GM23248 (cell line): Measurements from ENCODE around the gene DDA1. TPM values are rescaled to one million over a fixed set of nuclear protein-coding genes. Genes with fewer than 3 reads are reported as not detected.
"Not testable (repeated sequence)": the region's sequence is repeated elsewhere in the genome, so short reads cannot be mapped to it uniquely, and the experiment has no call there.

Experiments used
- DNase-seq: peaks from one replicate; pipeline ENCODE4 v3.0.0-alpha.2; 2015
- H2AFZ ChIP-seq: fragments of 200-600 bp; sonication (generic); 2 replicates; pipeline ENCODE4 v1.6.1; 2016; ENCODE audit warnings: antibody characterized with exemption
- H3F3A ChIP-seq: fragments of 200-600 bp; sonication (generic); 2 replicates; pipeline ENCODE4 v1.6.1; 2016; ENCODE audit warnings: mild to moderate bottlenecking, antibody characterized with exemption, mixed run types; ENCODE audit not compliant: insufficient read depth
- H3K27ac ChIP-seq: fragments of 200-600 bp; sonication (generic); 2 replicates; pipeline ENCODE4 v1.5.1; 2016; ENCODE audit warnings: mild to moderate bottlenecking
- H3K27me3 ChIP-seq: fragments of 200-600 bp; sonication (generic); replicated peaks from 2 replicates; pipeline ENCODE4 v1.6.1; 2016; ENCODE audit warnings: mild to moderate bottlenecking; ENCODE audit not compliant: insufficient read depth
- H3K36me3 ChIP-seq: fragments of 200-600 bp; sonication (generic); 2 replicates; pipeline ENCODE4 v1.6.1; 2016; ENCODE audit warnings: low read depth, mild to moderate bottlenecking
- H3K4me1 ChIP-seq: fragments of 200-600 bp; sonication (generic); 2 replicates; pipeline ENCODE4 v1.6.1; 2016; ENCODE audit warnings: mild to moderate bottlenecking; ENCODE audit not compliant: insufficient read depth
- H3K4me2 ChIP-seq: fragments of 200-600 bp; sonication (generic); one replicate; pipeline ENCODE4 v1.6.1; 2016; ENCODE audit warnings: mild to moderate bottlenecking; ENCODE audit not compliant: unreplicated experiment
- H3K4me3 ChIP-seq: fragments of 200-600 bp; sonication (generic); 2 replicates; pipeline ENCODE4 v1.5.1; 2016; ENCODE audit warnings: mild to moderate bottlenecking
- H3K79me2 ChIP-seq: fragments of 200-600 bp; sonication (generic); 2 replicates; pipeline ENCODE4 v1.6.1; 2016; ENCODE audit warnings: mild to moderate bottlenecking; ENCODE audit not compliant: insufficient read depth
- H3K9ac ChIP-seq: fragments of 200-600 bp; sonication (generic); 2 replicates; pipeline ENCODE4 v1.6.1; 2016; ENCODE audit warnings: mild to moderate bottlenecking
- H3K9me2 ChIP-seq: fragments of 200-600 bp; sonication (generic); 2 replicates; pipeline ENCODE4 v1.6.1; 2016; ENCODE audit warnings: mixed run types, mild to moderate bottlenecking, moderate library complexity; ENCODE audit not compliant: insufficient read depth
- H3K9me3 ChIP-seq: fragments of 200-600 bp; sonication (generic); one replicate; pipeline ENCODE4 v1.6.1; 2017; ENCODE audit warnings: low read depth
- H4K20me1 ChIP-seq: fragments of 200-600 bp; sonication (generic); 2 replicates; pipeline ENCODE4 v1.6.0; 2016; ENCODE audit not compliant: insufficient read depth
- EZH2 ChIP-seq: fragments of 200-600 bp; sonication (generic); IDR thresholded peaks from 2 replicates; pipeline ENCODE4 v1.6.1; 2018; ENCODE audit warnings: antibody characterized with exemption, mild to moderate bottlenecking; ENCODE audit not compliant: insufficient read depth, poor library complexity, severe bottlenecking
- EZH2phosphoT487 ChIP-seq: fragments of 200-600 bp; sonication (generic); IDR thresholded peaks from 2 replicates; pipeline ENCODE4 v1.6.1; 2018; ENCODE audit warnings: antibody characterized with exemption, moderate library complexity, mild to moderate bottlenecking, low read depth; ENCODE audit not compliant: insufficient read depth
- WGBS, 2 experiments: methylation state at CpG; one replicate each; pipeline ENCODE4 v1.1.6; 2015 to 2017; ENCODE audit warnings: low lambda C conversion rate in 2 of 2, low coverage in 1 of 2; ENCODE audit errors: missing lambda C conversion rate in 2 of 2; 5-methylcytosine and 5-hydroxymethylcytosine counted together
- in situ Hi-C: fragments of 300-500 bp; cut with MboI; formaldehyde crosslinking; loops from 2 replicates; pipeline ENCODE4 v1.15.0; 2020
- polyA plus RNA-seq: library from polyadenylated mRNA; unstranded; fragments of >200 nt; fragmentation: Nextera tagmentation; extraction: Ambion mirVana; gene quantifications from 2 replicates; pipeline ENCODE4 v1.2.1, GENCODE V29; 2016
- total RNA-seq: library from RNA; depleted of rRNA; stranded (reverse); fragments of >200 nt; shearing (Covaris generic); gene quantifications from 2 replicates; pipeline ENCODE4 v1.2.3, GENCODE V29; 2014

DDA1 gene
- total and polyA plus RNA-seq, 2 experiments from 2014 or later = 10.9 to 87.8 TPM

GRCh38 chr19:17358395-17358794, 49.0 kb downstream of the DDA1 start:
- no peaks in the 10 kb centered on the region for H3K4me1 ChIP-seq
- in situ Hi-C loops = no loop called here
- TF ChIP-seq EZH2 = no peak
- TF ChIP-seq EZH2phosphoT487 = no peak
- H3K27ac ChIP-seq = no peak overlapping the region
- no peaks in the 10 kb centered on the region for H3K9me2 ChIP-seq
- peak; percentile 50 for DNase-seq
- no peak overlapping the region for H2AFZ ChIP-seq
- no peaks in the 10 kb centered on the region; the same call in 1 of the 2 replicates for H3K27me3 ChIP-seq
- H3K79me2 ChIP-seq = no peaks in the 10 kb centered on the region
- H3K4me2 ChIP-seq = no peak overlapping the region
- H3K4me3 ChIP-seq = no peak overlapping the region
- H3K36me3 ChIP-seq = no peaks in the 10 kb centered on the region
- WGBS, 2 experiments = 45 to 54% methylated on average over 6 to 7 of the region's 7 CpGs
- no peaks in the 10 kb centered on the region for H4K20me1 ChIP-seq
- H3K9ac ChIP-seq = no peak overlapping the region
- H3F3A ChIP-seq = no peaks in the 10 kb centered on the region
- no peaks in the 10 kb centered on the region for H3K9me3 ChIP-seq

- Histone ChIP-seq H3K4me2 (no peak overlapping the region), H2AFZ (no peak overlapping the region), H3K4me1 (no peaks in the 10 kb centered on the region), H3F3A (no peaks in the 10 kb centered on the region), H3K9me3 (no peaks in the 10 kb centered on the region), H3K27ac (no peak overlapping the region), H3K9ac (no peak overlapping the region), H3K4me3 (no peak overlapping the region), H3K27me3 (no peaks in the 10 kb centered on the region; the same call in 1 of the 2 replicates), H4K20me1 (no peaks in the 10 kb centered on the region), H3K36me3 (no peaks in the 10 kb centered on the region), H3K9me2 (no peaks in the 10 kb centered on the region), H3K79me2 (no peaks in the 10 kb centered on the region)
- 55 to 71% methylated on average over 5 to 6 of the region's 6 CpGs for WGBS, 2 experiments
- no peak for DNase-seq
- in situ Hi-C loops = no loop called here
- no peak for TF ChIP-seq EZH2
- TF ChIP-seq EZH2phosphoT487 = no peak
These were observed 50.8 kb downstream of the DDA1 start for GRCh38 chr19:17359905-17360800.

- H3K27ac ChIP-seq, in situ Hi-C loops, H2AFZ ChIP-seq, H3K79me2 ChIP-seq, H4K20me1 ChIP-seq, H3K9me3 ChIP-seq, H3K9ac ChIP-seq, H3K4me3 ChIP-seq, DNase-seq, H3K27me3 ChIP-seq, H3K4me2 ChIP-seq, H3K9me2 ChIP-seq, H3K4me1 ChIP-seq, H3K36me3 ChIP-seq, H3F3A ChIP-seq: not testable (repeated sequence)
- 88 to 89% methylated on average over 17 to 20 of the region's 20 CpGs for WGBS, 2 experiments
These were observed 54.7 kb downstream of the DDA1 start for GRCh38 chr19:17363852-17364605.

- H3K4me2 ChIP-seq = no peak overlapping the region
- no peaks in the 10 kb centered on the region for H3F3A ChIP-seq
- H3K9me3 ChIP-seq = no peaks in the 10 kb centered on the region
- H3K36me3 ChIP-seq = no peaks in the 10 kb centered on the region
- no peaks in the 10 kb centered on the region for H3K79me2 ChIP-seq
- TF ChIP-seq EZH2phosphoT487 (no peak), EZH2 (no peak)
- H4K20me1 ChIP-seq = no peaks in the 10 kb centered on the region
- WGBS, 2 experiments = 72 to 74% methylated on average over 22 of the region's 22 CpGs
- no peaks in the 10 kb centered on the region for H3K4me1 ChIP-seq
- in situ Hi-C loops = no loop called here
- H3K27me3 ChIP-seq = no peaks in the 10 kb centered on the region; the same call in 1 of the 2 replicates
- DNase-seq = no peak
- H2AFZ ChIP-seq = no peak overlapping the region
- H3K9ac ChIP-seq = no peak overlapping the region
- no peaks in the 10 kb centered on the region for H3K9me2 ChIP-seq
- no peak overlapping the region for H3K4me3 ChIP-seq
- no peak overlapping the region for H3K27ac ChIP-seq
These were observed 56.0 kb downstream of the DDA1 start for GRCh38 chr19:17365361-17365760.
